HepG2 (cell line): ENCODE measurements around the gene HOXC12. TPM values are rescaled to one million over a fixed set of nuclear protein-coding genes. Genes with fewer than 3 reads are reported as not detected.

Source experiments
- ATF7-NPFF ChIP-seq: sonication (generic); formaldehyde crosslinking; IDR thresholded peaks from 2 replicates; pipeline ENCODE4 v1.8.1; 2023; ENCODE audit warnings: mild to moderate bottlenecking, low read depth, missing genetic modification reagents, moderate library complexity
- EHMT2 ChIP-seq: fragments of 200-600 bp; sonication (generic); IDR thresholded peaks from 2 replicates; pipeline ENCODE4 v1.7.0; 2017; ENCODE audit warnings: antibody characterized with exemption, low read depth, low read length, borderline replicate concordance
- TAF15 ChIP-seq: fragments of 200-400 bp; formaldehyde crosslinking; IDR thresholded peaks from one replicate; pipeline ENCODE4 v1.6.1; 2018; ENCODE audit warnings: mild to moderate bottlenecking, low read depth, low read length; ENCODE audit not compliant: poor library complexity, severe bottlenecking
- ZNF253 ChIP-seq: sonication (generic); formaldehyde crosslinking; IDR thresholded peaks from 2 replicates; pipeline ENCODE4 v1.8.0; 2022; ENCODE audit warnings: mild to moderate bottlenecking, missing genetic modification reagents, borderline replicate concordance
- polyA plus RNA-seq, 8 experiments: library from polyadenylated mRNA; depleted of rRNA in 3 of 8; stranded (reverse) in 7 of 8; unstranded in 1 of 8; fragments of >200 nt; fragmentation: Illumina TruSeq in 4 of 8; extraction: Trizol in 4 of 8; gene quantifications; 2 replicates each; pipeline versions ENCODE4 v1.2.1 to v1.2.3, GENCODE V29; 2011 to 2016; ENCODE audit warnings: low read depth in 4 of 8, missing spikeins in 1 of 8, mixed read lengths in 1 of 8; ENCODE audit not compliant: insufficient read depth in 1 of 8
- total RNA-seq, 5 experiments: library from RNA; depleted of rRNA; stranded (reverse); fragments of >200 nt; fragmentation: Illumina TruSeq; extraction: Trizol; gene quantifications; 2 replicates each; pipeline ENCODE4 v1.2.3, GENCODE V29; 2016; ENCODE audit warnings: low read depth in 1 of 5
- TF ChIP-seq, protein P1 (sequence below): sonication (generic); formaldehyde crosslinking; IDR thresholded peaks from 2 replicates; pipeline ENCODE4 v1.4.0; 2020; ENCODE audit warnings: missing genetic modification reagents
- TF ChIP-seq, protein P2 (sequence below), 2 experiments: fragments of 450-650 bp in 1 of 2; sonication (generic) in 1 of 2; formaldehyde crosslinking in 1 of 2; IDR thresholded peaks; 2 replicates each; pipeline versions ENCODE4 v1.6.1 to v1.8.0; 2016 to 2022; ENCODE audit warnings: antibody characterized with exemption in 1 of 2, mild to moderate bottlenecking in 1 of 2, missing genetic modification reagents in 1 of 2

Gene HOXC12
- total and polyA plus RNA-seq, 2 of the 13 experiments (the other 11 are each of a cell fraction or from before 2014, with no cell fraction given), result not detected

DNA sequence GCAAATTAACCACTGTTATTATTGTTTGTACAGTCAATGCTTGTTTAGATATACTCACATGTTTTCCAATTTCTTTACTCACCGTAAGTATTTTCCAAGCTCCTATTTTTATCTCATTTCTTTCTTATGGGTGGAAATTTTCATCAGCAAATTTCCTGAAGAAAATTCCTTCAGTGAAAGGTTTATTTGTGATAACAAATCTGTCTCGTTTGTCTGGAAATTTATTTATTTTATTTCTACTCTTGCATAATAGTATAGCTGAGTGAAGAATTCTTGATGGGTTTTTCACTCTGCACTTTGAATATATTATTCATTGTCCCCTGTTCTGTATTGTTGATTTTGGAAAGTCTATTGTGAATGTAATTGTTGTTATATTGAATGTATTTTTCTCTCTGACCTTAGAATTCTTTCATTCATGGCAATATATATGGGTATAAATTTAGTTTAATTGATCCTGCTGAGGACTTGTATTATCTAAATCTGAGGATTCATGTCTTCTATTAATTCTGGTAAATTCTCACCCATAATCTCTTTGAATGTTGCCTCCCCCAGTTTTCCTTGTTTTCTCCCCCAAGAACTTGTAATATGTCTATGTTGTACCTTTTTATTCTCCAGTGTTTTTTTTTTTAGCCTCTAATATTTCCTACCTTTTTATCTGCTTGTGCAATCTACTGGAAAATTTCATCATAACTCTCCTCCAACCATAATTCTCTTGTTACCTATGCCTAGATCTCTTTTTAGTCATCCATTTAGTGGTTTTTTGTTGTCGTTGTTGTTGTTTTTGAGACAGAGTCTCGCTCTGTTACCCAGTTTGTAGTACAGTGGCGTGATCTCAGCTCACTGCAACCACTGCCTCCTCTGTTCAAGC, 37.7 kb upstream of the HOXC12 start (continued):
- TF ChIP-seq, protein P1, sequence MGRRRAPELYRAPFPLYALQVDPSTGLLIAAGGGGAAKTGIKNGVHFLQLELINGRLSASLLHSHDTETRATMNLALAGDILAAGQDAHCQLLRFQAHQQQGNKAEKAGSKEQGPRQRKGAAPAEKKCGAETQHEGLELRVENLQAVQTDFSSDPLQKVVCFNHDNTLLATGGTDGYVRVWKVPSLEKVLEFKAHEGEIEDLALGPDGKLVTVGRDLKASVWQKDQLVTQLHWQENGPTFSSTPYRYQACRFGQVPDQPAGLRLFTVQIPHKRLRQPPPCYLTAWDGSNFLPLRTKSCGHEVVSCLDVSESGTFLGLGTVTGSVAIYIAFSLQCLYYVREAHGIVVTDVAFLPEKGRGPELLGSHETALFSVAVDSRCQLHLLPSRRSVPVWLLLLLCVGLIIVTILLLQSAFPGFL (CRISPR knock-in tag), result no peak
- TF ChIP-seq ATF7-NPFF (CRISPR knock-in tag) (no peak), ZNF253 (CRISPR knock-in tag) (no peak), EHMT2 (no peak), TAF15 (no peak)
- TF ChIP-seq, protein P2, sequence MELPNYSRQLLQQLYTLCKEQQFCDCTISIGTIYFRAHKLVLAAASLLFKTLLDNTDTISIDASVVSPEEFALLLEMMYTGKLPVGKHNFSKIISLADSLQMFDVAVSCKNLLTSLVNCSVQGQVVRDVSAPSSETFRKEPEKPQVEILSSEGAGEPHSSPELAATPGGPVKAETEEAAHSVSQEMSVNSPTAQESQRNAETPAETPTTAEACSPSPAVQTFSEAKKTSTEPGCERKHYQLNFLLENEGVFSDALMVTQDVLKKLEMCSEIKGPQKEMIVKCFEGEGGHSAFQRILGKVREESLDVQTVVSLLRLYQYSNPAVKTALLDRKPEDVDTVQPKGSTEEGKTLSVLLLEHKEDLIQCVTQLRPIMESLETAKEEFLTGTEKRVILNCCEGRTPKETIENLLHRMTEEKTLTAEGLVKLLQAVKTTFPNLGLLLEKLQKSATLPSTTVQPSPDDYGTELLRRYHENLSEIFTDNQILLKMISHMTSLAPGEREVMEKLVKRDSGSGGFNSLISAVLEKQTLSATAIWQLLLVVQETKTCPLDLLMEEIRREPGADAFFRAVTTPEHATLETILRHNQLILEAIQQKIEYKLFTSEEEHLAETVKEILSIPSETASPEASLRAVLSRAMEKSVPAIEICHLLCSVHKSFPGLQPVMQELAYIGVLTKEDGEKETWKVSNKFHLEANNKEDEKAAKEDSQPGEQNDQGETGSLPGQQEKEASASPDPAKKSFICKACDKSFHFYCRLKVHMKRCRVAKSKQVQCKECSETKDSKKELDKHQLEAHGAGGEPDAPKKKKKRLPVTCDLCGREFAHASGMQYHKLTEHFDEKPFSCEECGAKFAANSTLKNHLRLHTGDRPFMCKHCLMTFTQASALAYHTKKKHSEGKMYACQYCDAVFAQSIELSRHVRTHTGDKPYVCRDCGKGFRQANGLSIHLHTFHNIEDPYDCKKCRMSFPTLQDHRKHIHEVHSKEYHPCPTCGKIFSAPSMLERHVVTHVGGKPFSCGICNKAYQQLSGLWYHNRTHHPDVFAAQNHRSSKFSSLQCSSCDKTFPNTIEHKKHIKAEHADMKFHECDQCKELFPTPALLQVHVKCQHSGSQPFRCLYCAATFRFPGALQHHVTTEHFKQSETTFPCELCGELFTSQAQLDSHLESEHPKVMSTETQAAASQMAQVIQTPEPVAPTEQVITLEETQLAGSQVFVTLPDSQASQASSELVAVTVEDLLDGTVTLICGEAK (IDR thresholded peaks at IDR 0.05), result no peak
- TF ChIP-seq, protein P2 (CRISPR knock-in tag; IDR thresholded peaks at IDR 0.05), result no peak
